Subcutaneous adipose tissue (tissue), 4 donors: ENCODE data around the gene LDLRAD4. TPM values are rescaled to one million over a fixed set of nuclear protein-coding genes. Genes with fewer than 3 reads are reported as not detected.

Experiments
- total RNA-seq, 4 donors: library from RNA; depleted of rRNA; stranded (reverse); fragments of >200 nt; gene quantifications; one replicate each; pipeline ENCODE4 v1.1.0, GENCODE V29; 2016
- TF ChIP-seq, protein P1 (sequence below): fragments of 450-650 bp; IDR thresholded peaks from one replicate; pipeline ENCODE4 v1.5.1; 2016; ENCODE audit warnings: low read depth, mild to moderate bottlenecking, control low read depth, antibody characterized with exemption, moderate library complexity

The LDLRAD4 gene
- total RNA-seq, 4 donors from 2014 or later, result 16.4 to 28.4 (median 21.6) TPM

DNA sequence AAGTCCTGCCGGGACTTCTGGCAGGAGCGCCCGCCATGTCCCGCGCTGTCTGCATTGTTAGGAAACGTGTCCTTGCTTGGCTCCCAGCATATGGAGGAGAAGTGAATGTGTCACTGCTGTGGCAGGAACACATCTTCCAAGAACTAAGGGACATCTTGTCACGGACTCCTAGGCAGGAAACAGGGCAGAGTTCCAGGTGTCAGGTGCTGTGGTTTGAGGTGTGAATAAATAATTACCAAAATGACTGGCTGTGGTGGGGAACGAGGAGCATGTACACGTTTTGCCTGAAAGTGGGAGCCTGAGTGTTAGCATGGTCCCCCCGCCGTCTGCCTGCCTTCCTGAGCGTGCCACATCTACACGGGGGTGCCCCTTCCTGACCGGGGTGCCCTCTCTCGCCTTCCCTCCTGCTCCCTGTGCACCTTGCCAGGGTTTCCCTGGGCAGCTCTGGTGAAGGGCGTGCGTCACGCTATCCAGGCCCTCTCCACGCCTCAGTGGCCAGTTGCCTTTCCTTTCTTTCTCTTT lies 237.5 kb downstream of the LDLRAD4 start:
- TF ChIP-seq, protein P1, sequence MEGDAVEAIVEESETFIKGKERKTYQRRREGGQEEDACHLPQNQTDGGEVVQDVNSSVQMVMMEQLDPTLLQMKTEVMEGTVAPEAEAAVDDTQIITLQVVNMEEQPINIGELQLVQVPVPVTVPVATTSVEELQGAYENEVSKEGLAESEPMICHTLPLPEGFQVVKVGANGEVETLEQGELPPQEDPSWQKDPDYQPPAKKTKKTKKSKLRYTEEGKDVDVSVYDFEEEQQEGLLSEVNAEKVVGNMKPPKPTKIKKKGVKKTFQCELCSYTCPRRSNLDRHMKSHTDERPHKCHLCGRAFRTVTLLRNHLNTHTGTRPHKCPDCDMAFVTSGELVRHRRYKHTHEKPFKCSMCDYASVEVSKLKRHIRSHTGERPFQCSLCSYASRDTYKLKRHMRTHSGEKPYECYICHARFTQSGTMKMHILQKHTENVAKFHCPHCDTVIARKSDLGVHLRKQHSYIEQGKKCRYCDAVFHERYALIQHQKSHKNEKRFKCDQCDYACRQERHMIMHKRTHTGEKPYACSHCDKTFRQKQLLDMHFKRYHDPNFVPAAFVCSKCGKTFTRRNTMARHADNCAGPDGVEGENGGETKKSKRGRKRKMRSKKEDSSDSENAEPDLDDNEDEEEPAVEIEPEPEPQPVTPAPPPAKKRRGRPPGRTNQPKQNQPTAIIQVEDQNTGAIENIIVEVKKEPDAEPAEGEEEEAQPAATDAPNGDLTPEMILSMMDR, result no peak

DNA sequence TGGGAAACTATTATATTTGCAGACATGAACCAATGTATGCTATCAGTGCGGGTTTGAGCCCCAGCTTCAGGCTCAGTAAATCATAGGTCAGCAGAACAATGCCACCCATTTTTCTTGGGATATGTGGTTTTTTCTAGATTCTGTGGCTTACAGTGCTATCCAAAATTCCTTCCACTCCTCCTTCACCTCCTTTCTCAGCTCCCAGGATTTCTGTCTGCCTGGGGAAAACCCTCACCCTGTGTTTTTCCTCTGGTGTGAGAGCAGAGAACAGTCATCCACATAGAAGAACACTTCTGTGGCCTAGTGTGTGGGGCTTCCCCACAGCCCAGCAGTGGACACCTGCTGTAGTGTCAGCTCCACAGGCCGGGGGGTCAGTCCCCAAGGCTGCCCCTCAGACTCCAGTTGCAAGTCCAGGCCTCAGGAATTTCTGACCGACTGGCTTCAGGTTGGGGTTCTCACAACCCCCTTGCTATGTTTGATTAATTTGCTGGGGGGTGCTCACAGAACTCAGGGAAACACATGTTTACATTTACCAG lies 238.2 kb downstream of the LDLRAD4 start:
- TF ChIP-seq, protein P1, result no peak

DNA sequence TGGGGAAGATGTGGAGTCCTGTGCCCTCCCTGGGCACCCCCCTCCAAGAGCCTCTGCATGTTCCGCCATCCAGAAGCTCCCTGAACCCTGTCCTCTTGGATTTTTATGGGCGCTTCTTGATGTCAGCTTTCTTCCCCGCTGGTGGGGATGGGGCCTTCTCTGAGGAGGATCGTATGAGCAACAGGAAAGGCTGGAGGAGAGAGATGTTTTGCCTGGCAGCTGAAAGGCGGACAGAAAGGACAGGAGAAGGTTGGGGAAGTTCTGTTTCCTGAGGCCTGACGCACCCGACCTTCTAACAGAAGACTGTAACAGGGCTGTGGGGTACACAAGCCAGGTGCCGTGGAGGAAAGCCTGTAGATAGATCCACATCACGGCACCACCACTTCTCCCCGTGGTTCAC lies 238.8 kb downstream of the LDLRAD4 start:
- TF ChIP-seq, protein P1, result no peak

DNA sequence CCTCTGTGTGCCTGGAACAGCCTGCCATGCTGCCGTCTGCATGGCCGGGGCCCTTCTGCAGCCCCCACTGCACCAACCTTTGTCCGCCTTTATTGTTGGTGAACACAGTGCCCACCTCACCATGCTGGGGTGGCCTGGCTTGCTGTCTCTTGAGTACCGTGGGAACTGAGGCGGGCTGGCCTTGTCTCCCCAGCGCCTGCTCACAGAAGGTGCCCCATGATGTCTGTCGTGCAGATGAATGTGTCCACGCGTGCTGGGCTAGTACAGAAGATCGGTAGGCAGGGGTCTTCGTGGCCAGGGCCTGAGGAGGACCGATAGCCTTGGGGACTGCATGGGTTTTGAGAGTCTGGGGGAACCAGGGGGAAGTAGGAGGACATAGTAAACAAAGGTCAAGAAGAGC lies 242.4 kb downstream of the LDLRAD4 start:
- TF ChIP-seq, protein P1, result no peak

DNA sequence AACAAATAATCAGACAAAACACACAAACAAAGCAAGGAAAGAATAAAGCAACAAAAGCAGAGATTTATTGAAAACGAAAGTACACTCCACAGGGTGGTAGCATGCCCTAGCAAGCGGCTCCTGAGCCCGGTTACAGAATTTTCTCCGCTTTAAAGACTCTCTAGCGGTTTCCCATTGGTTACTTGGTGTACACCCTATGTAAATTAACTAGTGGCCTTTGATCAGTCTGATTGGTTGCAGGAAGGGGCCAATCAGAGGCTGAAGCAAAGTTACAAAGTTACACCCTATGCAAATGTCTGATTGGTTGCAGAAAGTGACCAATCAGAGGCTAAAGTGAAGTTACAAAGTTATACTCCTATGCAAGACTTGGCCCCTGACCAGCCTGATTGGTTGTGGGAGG lies 242.9 kb downstream of the LDLRAD4 start:
- TF ChIP-seq, protein P1, result no peak

DNA sequence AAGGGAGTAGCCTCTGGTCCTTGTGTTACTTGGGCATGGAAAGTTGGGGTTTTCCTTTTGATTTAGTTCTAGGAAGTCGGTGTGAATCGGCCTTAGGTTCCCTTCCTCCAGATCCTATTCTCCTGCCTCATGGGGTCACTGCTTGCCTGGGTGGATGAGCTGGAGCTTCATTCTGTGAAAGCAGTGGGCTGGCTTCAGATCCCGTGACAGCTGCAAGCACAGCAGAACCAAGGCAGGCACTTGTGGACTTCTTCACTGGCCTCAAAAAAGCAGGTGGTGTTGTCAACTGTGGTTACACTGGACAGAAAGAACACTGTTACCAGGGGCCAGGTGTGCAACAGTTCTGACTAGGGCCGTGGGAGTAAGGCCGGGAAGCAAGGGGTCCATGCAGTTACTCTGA lies 243.4 kb downstream of the LDLRAD4 start:
- TF ChIP-seq, protein P1, result no peak

DNA sequence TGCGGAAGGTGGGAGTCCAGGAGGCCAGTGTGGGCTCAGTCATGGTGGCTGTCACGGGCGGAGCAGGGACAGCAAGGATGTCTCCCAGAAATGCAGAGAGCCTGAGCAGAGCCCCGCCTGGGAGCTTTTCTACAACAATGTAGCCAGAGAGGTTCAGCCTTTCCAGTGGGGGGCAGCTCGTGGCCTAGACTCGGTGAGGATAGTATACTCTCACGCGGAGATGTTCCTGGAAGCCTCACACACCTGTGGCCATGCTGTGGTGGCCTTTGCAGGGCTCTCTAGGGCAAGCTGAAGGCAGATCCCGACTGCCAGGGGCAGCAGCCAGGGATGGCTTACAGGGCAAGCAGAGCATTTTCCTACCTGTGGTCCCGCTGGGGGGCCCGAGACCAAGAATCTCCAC lies 244.1 kb downstream of the LDLRAD4 start:
- TF ChIP-seq, protein P1, result no peak
